HepG2 (cell line): Measurements from ENCODE around the gene ASH1L. TPM values are rescaled to one million over a fixed set of nuclear protein-coding genes. Genes with fewer than 3 reads are reported as not detected.

Source experiments
- ATAC-seq: fragments of 200-7000 bp; cut with Tn5 transposase; 3 replicates; pipeline ENCODE4 v1.9.1; 2020; ENCODE audit warnings: mild to moderate bottlenecking, moderate library complexity
- BruUV-seq: library from RNA; stranded (reverse); fragments of 400-500 nt; replicated peaks from 2 replicates; lab custom pipeline; 2021; lab: Mats Ljungman, UMichigan
- CTCF ChIA-PET: fragments of 300-600 bp; formaldehyde crosslinking; extraction: SDS; loops from one replicate; lab custom pipeline; 2021; ENCODE audit warnings: low total read pairs, inconsistent platforms, low intra/inter-chr PET ratio; lab: Yijun Ruan, JAX
- POLR2A ChIA-PET: fragments of 350-600 bp; sonication (Branson Sonifier 250); formaldehyde crosslinking; loops from one replicate; lab custom pipeline; 2020; ENCODE audit warnings: antibody characterized with exemption, inconsistent platforms; lab: Yijun Ruan, JAX
- DNase-seq: peaks from one replicate; pipeline ENCODE4 v3.0.0-alpha.2; 2015; ENCODE audit warnings: low spot score
- FAIRE-seq: peaks from 3 replicates; lab custom pipeline; 2011; peaks lifted over from hg19 to GRCh38; lab: Jason Lieb, UNC
- H2AFZ ChIP-seq: one replicate; pipeline ENCODE4 v1.6.1; 2011; ENCODE audit warnings: low read length, inconsistent platforms
- H3K27ac ChIP-seq: fragments of 300-600 bp; 3 replicates; pipeline ENCODE4 v1.8.0; 2011; ENCODE audit warnings: mixed run types, mild to moderate bottlenecking, mixed read lengths, low read length, inconsistent platforms; ENCODE audit not compliant: insufficient read depth; ENCODE audit errors: extremely low read length
- H3K27me3 ChIP-seq, 2 experiments: fragments of 200-600 bp in 1 of 2; 2 replicates in 1 of 2; 3 replicates in 1 of 2; pipeline versions ENCODE4 v1.6.0 to v1.8.0; 2011; ENCODE audit warnings: low read length in 2 of 2, mild to moderate bottlenecking in 2 of 2, moderate library complexity in 2 of 2, inconsistent platforms in 1 of 2; ENCODE audit not compliant: insufficient read depth in 2 of 2, control insufficient read depth in 1 of 2
- H3K36me3 ChIP-seq, 2 experiments: fragments of 200-600 bp in 1 of 2; replicated peaks in 1 of 2; 2 replicates in 1 of 2; 3 replicates in 1 of 2; pipeline versions ENCODE4 v1.5.1 to v1.8.0; 2011; ENCODE audit warnings: low read length in 2 of 2, inconsistent platforms in 1 of 2; ENCODE audit not compliant: insufficient read depth in 2 of 2, control insufficient read depth in 1 of 2
- H3K4me1 ChIP-seq: 2 replicates; pipeline ENCODE4 v1.5.1; 2012; ENCODE audit warnings: low read length, inconsistent platforms; ENCODE audit not compliant: insufficient read depth
- H3K4me2 ChIP-seq: 2 replicates; pipeline ENCODE4 v1.6.0; 2011; ENCODE audit warnings: low read depth, low read length, inconsistent platforms
- H3K4me3 ChIP-seq, 3 experiments: fragments of 200-600 bp in 1 of 3; sonication (generic), shearing (Covaris generic) in 1 of 3; replicated peaks in 1 of 3; 2 replicates each; pipeline ENCODE4 v1.5.1; 2011 to 2016; ENCODE audit warnings: low read length in 3 of 3, inconsistent platforms in 2 of 3, low read depth in 2 of 3, mild to moderate bottlenecking in 2 of 3, control low read depth in 1 of 3, mixed read lengths in 1 of 3; ENCODE audit not compliant: insufficient read depth in 1 of 3
- H3K79me2 ChIP-seq: one replicate; pipeline ENCODE4 v1.6.1; 2011; ENCODE audit warnings: low read length, inconsistent platforms; ENCODE audit not compliant: insufficient read depth
- H3K9ac ChIP-seq: 2 replicates; pipeline ENCODE4 v1.6.0; 2011; ENCODE audit warnings: mild to moderate bottlenecking, low read depth, low read length, inconsistent platforms; ENCODE audit not compliant: insufficient read depth
- H3K9me3 ChIP-seq: 2 replicates; pipeline ENCODE4 v1.5.1; 2012; ENCODE audit warnings: mild to moderate bottlenecking, low read length
- H4K20me1 ChIP-seq: 2 replicates; pipeline ENCODE4 v1.6.0; 2011; ENCODE audit warnings: inconsistent platforms, mild to moderate bottlenecking, low read length, moderate library complexity; ENCODE audit not compliant: insufficient read depth
- CCAR2 ChIP-seq: fragments of 200-400 bp; formaldehyde crosslinking; optimal IDR thresholded peaks from 2 replicates; pipeline ENCODE3; 2018; ENCODE audit warnings: low read depth, mild to moderate bottlenecking, low read length, moderate library complexity
- FIP1L1 ChIP-seq: fragments of 200-400 bp; formaldehyde crosslinking; IDR thresholded peaks from 2 replicates; pipeline ENCODE4 v1.6.1; 2018; ENCODE audit warnings: low read depth, mild to moderate bottlenecking, low read length, moderate library complexity, borderline replicate concordance; ENCODE audit not compliant: insufficient read depth
- HDAC2 ChIP-seq: sonication (generic); formaldehyde crosslinking; IDR thresholded peaks from 2 replicates; pipeline ENCODE4 v1.4.0; 2020; ENCODE audit warnings: missing genetic modification reagents
- HHEX ChIP-seq: IDR thresholded peaks from 2 replicates; pipeline ENCODE4 v1.6.1; 2016; ENCODE audit warnings: control low read depth
- JUNB ChIP-seq: sonication (generic); formaldehyde crosslinking; IDR thresholded peaks from 2 replicates; pipeline ENCODE4 v1.8.0; 2022; ENCODE audit warnings: missing genetic modification reagents, mild to moderate bottlenecking, borderline replicate concordance
- MBNL3 ChIP-seq: fragments of 250-450 bp; sonication (Bioruptor Pico); conservative IDR thresholded peaks from 2 replicates; pipeline ENCODE4 v1.8.0; 2022; ENCODE audit warnings: mild to moderate bottlenecking, inconsistent platforms
- SALL1 ChIP-seq: sonication (generic); formaldehyde crosslinking; IDR thresholded peaks from 2 replicates; pipeline ENCODE4 v1.8.0; 2022; ENCODE audit warnings: mild to moderate bottlenecking, missing genetic modification reagents
- ZNF577 ChIP-seq: sonication (generic); formaldehyde crosslinking; IDR thresholded peaks from 2 replicates; pipeline ENCODE4 v1.4.0; 2020; ENCODE audit warnings: mild to moderate bottlenecking, low read depth, missing genetic modification reagents, borderline replicate concordance
- ZNF781 ChIP-seq: sonication (generic); formaldehyde crosslinking; IDR thresholded peaks from 2 replicates; pipeline ENCODE4 v1.5.1; 2020; ENCODE audit warnings: borderline replicate concordance, mild to moderate bottlenecking, missing genetic modification reagents; ENCODE audit errors: not compliant biosample characterization
- ZNF839 ChIP-seq: sonication (generic); formaldehyde crosslinking; IDR thresholded peaks from 2 replicates; pipeline ENCODE4 v1.4.0; 2020; ENCODE audit warnings: missing genetic modification reagents, mild to moderate bottlenecking, borderline replicate concordance
- ZNF891 ChIP-seq: sonication (generic); formaldehyde crosslinking; IDR thresholded peaks from 2 replicates; pipeline ENCODE4 v1.5.0; 2020; ENCODE audit warnings: mild to moderate bottlenecking, missing genetic modification reagents
- WGBS: methylation state at CpG from one replicate; pipeline ENCODE4 v1.1.6; 2017; ENCODE audit warnings: low lambda C conversion rate; 5-methylcytosine and 5-hydroxymethylcytosine counted together
- in situ Hi-C: cut with HindIII; loops from 2 replicates; pipeline ENCODE4 v1.10.0; 2017; ENCODE audit warnings: low pct_unique_long_range_greater_than_20kb; ENCODE audit not compliant: extremely low pct_ligation_motif_present
- intact Hi-C: fragments of 100-400 bp; cut with micrococcal nuclease; formaldehyde crosslinking; loops from one replicate; pipeline ENCODE4 v1.10.0; 2022; ENCODE audit not compliant: unreplicated experiment
- polyA plus RNA-seq, 8 experiments: library from polyadenylated mRNA; depleted of rRNA in 3 of 8; stranded (reverse) in 7 of 8; unstranded in 1 of 8; fragments of >200 nt; fragmentation: Illumina TruSeq in 4 of 8; extraction: Trizol in 4 of 8; gene quantifications; 2 replicates each; pipeline versions ENCODE4 v1.2.1 to v1.2.3, GENCODE V29; 2011 to 2016; ENCODE audit warnings: low read depth in 4 of 8, missing spikeins in 1 of 8, mixed read lengths in 1 of 8; ENCODE audit not compliant: insufficient read depth in 1 of 8
- total RNA-seq, 5 experiments: library from RNA; depleted of rRNA; stranded (reverse); fragments of >200 nt; fragmentation: Illumina TruSeq; extraction: Trizol; gene quantifications; 2 replicates each; pipeline ENCODE4 v1.2.3, GENCODE V29; 2016; ENCODE audit warnings: low read depth in 1 of 5
- TF ChIP-seq, protein P1 (sequence below): sonication (generic); formaldehyde crosslinking; IDR thresholded peaks from 2 replicates; pipeline ENCODE4 v1.5.0; 2020; ENCODE audit warnings: missing genetic modification reagents, mild to moderate bottlenecking, borderline replicate concordance
- TF ChIP-seq, protein P2 (sequence below): sonication (generic); formaldehyde crosslinking; IDR thresholded peaks from 2 replicates; pipeline ENCODE4 v1.4.0; 2020; ENCODE audit warnings: missing genetic modification reagents; ENCODE audit errors: not compliant biosample characterization

Gene ASH1L
- total and polyA plus RNA-seq, 2 of the 13 experiments (the other 11 are each of a cell fraction or from before 2014, with no cell fraction given) = 10.2 to 15.3 TPM

DNA sequence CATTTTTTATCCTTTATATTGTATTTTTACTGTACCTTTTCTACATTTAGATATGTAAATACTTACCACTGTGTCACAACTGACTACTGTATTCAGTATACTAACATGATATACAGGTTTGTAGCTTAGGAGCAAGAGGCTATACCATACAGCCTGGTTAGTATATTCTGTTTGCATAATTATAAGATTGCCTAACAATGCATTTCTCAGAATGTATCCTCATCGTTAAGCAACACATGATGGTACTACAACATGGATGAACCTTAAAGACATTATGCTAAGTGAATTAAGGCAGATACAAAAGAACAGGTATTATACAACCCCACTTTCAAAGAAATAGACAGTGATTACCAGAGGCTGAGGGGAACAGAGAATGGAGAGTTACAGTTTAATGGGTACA lies 179.2 kb downstream of the ASH1L start:
- H3K4me3 ChIP-seq = no peak overlapping the region
- H3K36me3 ChIP-seq = peaks cover 2 to 35% of the 10 kb centered on the region in 2 experiments; a peak in 3 of 5 replicates
- H3K27me3 ChIP-seq = no peaks in the 10 kb centered on the region
- H3K79me2 ChIP-seq = no peaks in the 10 kb centered on the region
- no peak overlapping the region for H2AFZ ChIP-seq
- no peak overlapping the region for H3K9ac ChIP-seq
- FAIRE-seq (no peak), ATAC-seq (no peak), DNase-seq (no peak)
- no peak overlapping the region for H3K4me2 ChIP-seq
- H3K27ac ChIP-seq = no peak overlapping the region
- H3K9me3 ChIP-seq = no peaks in the 10 kb centered on the region
- no peak for TF ChIP-seq ZNF577
- TF ChIP-seq SALL1 (CRISPR knock-in tag) = no peak
- TF ChIP-seq JUNB (CRISPR knock-in tag) = no peak
- TF ChIP-seq ZNF839 (CRISPR knock-in tag) = no peak
- no peak for TF ChIP-seq MBNL3
- TF ChIP-seq, protein P1, sequence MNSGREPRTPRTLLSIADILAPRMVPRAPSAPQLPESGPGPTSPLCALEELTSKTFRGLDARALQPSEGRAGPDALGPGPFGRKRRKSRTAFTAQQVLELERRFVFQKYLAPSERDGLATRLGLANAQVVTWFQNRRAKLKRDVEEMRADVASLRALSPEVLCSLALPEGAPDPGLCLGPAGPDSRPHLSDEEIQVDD (CRISPR knock-in tag) = no peak
- intact Hi-C loops = no loop called here
- H3K4me1 ChIP-seq = no peaks in the 10 kb centered on the region
- ChIA-PET CTCF (no interaction called here), POLR2A (no interaction called here)
- H4K20me1 ChIP-seq = no peaks in the 10 kb centered on the region
- in situ Hi-C loops = no loop called here
- no TSS peak for BruUV-seq
- WGBS = 91% methylated on average over 1 of the region's 1 CpG

DNA sequence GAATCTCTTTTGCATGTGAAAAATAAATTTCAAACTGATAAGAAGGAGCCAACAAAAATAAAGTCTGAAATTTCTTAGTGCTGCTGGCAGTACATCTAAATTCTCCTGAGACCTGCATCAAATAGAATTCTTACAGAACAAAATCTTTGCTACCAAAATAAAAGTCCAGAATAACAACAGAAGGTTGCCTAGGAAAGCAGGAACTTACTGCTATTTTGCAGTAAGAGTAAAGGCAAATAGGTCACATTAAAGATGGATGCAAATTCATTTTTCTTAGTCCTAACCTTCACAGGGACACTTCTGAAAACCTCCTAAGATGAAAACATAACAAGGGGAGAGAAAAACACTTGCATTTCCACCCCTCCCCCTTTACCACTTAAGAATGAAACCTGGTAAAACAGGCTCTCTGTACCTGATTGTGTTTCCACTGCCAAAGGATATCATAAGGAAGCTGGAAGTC lies 182.9 kb downstream of the ASH1L start:
- Histone ChIP-seq H3K27me3 (no peaks in the 10 kb centered on the region), H3K79me2 (no peaks in the 10 kb centered on the region), H3K4me1 (no peaks in the 10 kb centered on the region), H3K4me2 (no peak overlapping the region), H3K36me3 (peaks cover 1 to 35% of the 10 kb centered on the region in 2 experiments; a peak in 3 of 5 replicates), H3K9me3 (no peaks in the 10 kb centered on the region), H3K4me3 (no peak overlapping the region), H2AFZ (no peak overlapping the region), H3K27ac (no peak overlapping the region), H3K9ac (no peak overlapping the region), H4K20me1 (no peaks in the 10 kb centered on the region)
- no TSS peak for BruUV-seq
- TF ChIP-seq ZNF891 = no peak
- TF ChIP-seq, protein P2, sequence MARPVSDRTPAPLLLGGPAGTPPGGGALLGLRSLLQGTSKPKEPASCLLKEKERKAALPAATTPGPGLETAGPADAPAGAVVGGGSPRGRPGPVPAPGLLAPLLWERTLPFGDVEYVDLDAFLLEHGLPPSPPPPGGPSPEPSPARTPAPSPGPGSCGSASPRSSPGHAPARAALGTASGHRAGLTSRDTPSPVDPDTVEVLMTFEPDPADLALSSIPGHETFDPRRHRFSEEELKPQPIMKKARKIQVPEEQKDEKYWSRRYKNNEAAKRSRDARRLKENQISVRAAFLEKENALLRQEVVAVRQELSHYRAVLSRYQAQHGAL = no peak
- no peak for TF ChIP-seq ZNF781
- TF ChIP-seq HDAC2 = no peak
- no peak for TF ChIP-seq FIP1L1
- no peak for TF ChIP-seq CCAR2
- TF ChIP-seq HHEX (CRISPR knock-in tag) = no peak
- ChIA-PET POLR2A (no interaction called here), CTCF (no interaction called here)
- ATAC-seq (no peak), FAIRE-seq (no peak), DNase-seq (no peak)
- intact Hi-C loops (no loop called here), in situ Hi-C loops (no loop called here)
